C4-2B (cell line): ENCODE measurements around the gene MAP2K3.

ENCODE experiments used
- ZFX ChIP-seq: fragments of 450-650 bp; IDR thresholded peaks from 2 replicates; pipeline ENCODE4 v1.6.1; 2017
- TF ChIP-seq, protein P1 (sequence below): fragments of 450-650 bp; conservative IDR thresholded peaks from 2 replicates; pipeline ENCODE4 v1.5.1; 2017; ENCODE audit warnings: mild to moderate bottlenecking

DNA sequence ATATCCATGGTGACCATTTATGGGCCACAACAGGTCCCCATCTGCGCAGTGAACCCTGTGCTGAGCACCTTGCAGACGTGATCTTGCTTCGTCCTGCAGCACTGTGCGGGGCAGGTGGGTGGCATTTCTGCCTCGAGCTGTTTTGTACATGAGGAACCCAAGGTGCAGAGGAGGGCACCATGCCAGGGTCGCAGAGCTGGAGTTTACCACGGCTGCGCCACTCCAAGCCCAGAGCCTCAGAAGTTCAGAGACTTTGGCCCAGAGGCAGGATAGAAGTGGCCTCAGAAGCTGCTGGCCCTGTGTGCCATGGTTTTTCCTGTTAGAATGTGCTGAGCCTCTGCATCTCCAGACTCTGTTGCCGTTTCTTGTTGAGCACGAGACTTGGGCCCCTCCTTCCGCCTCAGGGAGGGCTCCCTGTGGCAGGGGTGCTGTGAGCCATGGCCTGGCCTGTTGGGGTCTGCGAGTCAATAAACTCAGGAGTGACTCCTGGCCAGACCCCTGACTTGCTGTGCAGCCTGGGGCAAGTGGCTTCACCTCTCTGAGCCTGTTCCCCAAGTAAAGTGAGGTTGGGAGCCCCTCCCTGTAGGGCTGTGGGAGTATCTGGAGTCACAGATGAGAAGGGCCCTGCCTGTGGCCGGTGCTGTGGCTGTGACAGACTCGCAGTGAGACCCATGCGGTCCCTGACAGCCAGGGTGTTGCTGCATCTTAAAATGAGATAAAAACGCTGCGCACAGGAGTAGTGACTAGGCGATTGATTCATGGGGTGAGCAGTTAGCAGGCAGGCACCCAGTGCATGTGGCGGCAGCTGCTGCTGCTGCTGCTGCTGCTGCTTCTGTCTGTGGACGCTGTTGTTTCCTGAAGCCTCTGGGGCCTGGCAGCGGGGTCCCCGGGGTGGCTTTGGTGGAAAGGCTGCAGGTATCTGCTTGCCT lies 11.8 kb downstream of the MAP2K3 start:
- TF ChIP-seq, protein P1, sequence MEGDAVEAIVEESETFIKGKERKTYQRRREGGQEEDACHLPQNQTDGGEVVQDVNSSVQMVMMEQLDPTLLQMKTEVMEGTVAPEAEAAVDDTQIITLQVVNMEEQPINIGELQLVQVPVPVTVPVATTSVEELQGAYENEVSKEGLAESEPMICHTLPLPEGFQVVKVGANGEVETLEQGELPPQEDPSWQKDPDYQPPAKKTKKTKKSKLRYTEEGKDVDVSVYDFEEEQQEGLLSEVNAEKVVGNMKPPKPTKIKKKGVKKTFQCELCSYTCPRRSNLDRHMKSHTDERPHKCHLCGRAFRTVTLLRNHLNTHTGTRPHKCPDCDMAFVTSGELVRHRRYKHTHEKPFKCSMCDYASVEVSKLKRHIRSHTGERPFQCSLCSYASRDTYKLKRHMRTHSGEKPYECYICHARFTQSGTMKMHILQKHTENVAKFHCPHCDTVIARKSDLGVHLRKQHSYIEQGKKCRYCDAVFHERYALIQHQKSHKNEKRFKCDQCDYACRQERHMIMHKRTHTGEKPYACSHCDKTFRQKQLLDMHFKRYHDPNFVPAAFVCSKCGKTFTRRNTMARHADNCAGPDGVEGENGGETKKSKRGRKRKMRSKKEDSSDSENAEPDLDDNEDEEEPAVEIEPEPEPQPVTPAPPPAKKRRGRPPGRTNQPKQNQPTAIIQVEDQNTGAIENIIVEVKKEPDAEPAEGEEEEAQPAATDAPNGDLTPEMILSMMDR: no peak
- TF ChIP-seq ZFX: no peak
